NCI-H1105 treated with DMSO at 0.1 percent for 48 hours (cell line): ENCODE results near the gene CRLF1.
"Not testable (repeated sequence)": the region's sequence is repeated elsewhere in the genome, so short reads cannot be mapped to it uniquely, and the experiment has no call there.

Source experiments
- DNase-seq: peaks from one replicate; lab custom pipeline; 2025; lab: John Stamatoyannopoulos, UW

Gene CRLF1

GRCh38 chr19:18608805-18609716, 2.5 kb upstream of the CRLF1 start:
- no peak for DNase-seq

GRCh38 chr19:18608102-18608804, 1.7 kb upstream of the CRLF1 start:
- no peak for DNase-seq

- no peak for DNase-seq
Measured at GRCh38 chr19:18607226-18608101, 865 bp upstream of the CRLF1 start.

- no peak for DNase-seq
Measured at GRCh38 chr19:18605546-18606280, 886 bp downstream of the CRLF1 start.

- no peak for DNase-seq
Measured at GRCh38 chr19:18605196-18605545, 1.4 kb downstream of the CRLF1 start.

GRCh38 chr19:18604820-18605159, 1.8 kb downstream of the CRLF1 start:
- DNase-seq = no peak

- no peak for DNase-seq
Measured at GRCh38 chr19:18603958-18604819, 2.4 kb downstream of the CRLF1 start.

GRCh38 chr19:18603255-18603957, 3.2 kb downstream of the CRLF1 start:
- DNase-seq = no peak

GRCh38 chr19:18601875-18602274, 4.7 kb downstream of the CRLF1 start:
- no peak for DNase-seq

- DNase-seq = not testable (repeated sequence)
Measured at GRCh38 chr19:18600692-18601397, 5.8 kb downstream of the CRLF1 start.

GRCh38 chr19:18599485-18599884, 7.1 kb downstream of the CRLF1 start:
- no peak for DNase-seq

GRCh38 chr19:18597809-18598660, 8.6 kb downstream of the CRLF1 start:
- DNase-seq = no peak

GRCh38 chr19:18596752-18597157, 9.8 kb downstream of the CRLF1 start:
- DNase-seq = no peak

- no peak for DNase-seq
Measured at GRCh38 chr19:18595475-18595874, 11.1 kb downstream of the CRLF1 start.

GRCh38 chr19:18594824-18595373, 11.7 kb downstream of the CRLF1 start:
- no peak for DNase-seq

GRCh38 chr19:18594096-18594823, 12.3 kb downstream of the CRLF1 start:
- DNase-seq = peak; percentile 50

GRCh38 chr19:18593367-18594095, 13.1 kb downstream of the CRLF1 start:
- no peak for DNase-seq
